Lung (tissue), 12 donors: ENCODE results near the gene ZBTB42. TPM values are rescaled to one million over a fixed set of nuclear protein-coding genes. Genes with fewer than 3 reads are reported as not detected.
A peak's percentile ranks its signal among the peaks of the same experiment; 100 is the strongest.

Experiments used
- ATAC-seq: fragments of 200-7000 bp; cut with Tn5 transposase; one replicate; pipeline ENCODE4 v1.9.1; 2020; ENCODE audit warnings: moderate number of reproducible peaks; ENCODE audit not compliant: insufficient read depth, low FRiP score
- DNase-seq, 3 donors: peaks; one replicate each; pipeline ENCODE4 v3.0.0-alpha.2; 2013 to 2017
- H3K27ac ChIP-seq, 2 donors: one replicate each; pipeline ENCODE4 v1.5.1; 2013; ENCODE audit warnings: mild to moderate bottlenecking in 2 of 2, moderate library complexity in 2 of 2, control low read depth in 1 of 2, inconsistent platforms in 1 of 2, low read depth in 1 of 2, low read length in 1 of 2
- H3K27me3 ChIP-seq, 3 donors: one replicate each; pipeline ENCODE4 v1.5.1; 2013; ENCODE audit warnings: low read length in 2 of 3; ENCODE audit not compliant: control insufficient read depth in 3 of 3, insufficient read depth in 3 of 3
- H3K36me3 ChIP-seq, 4 donors: one replicate each; pipeline ENCODE4 v1.5.1; 2013; ENCODE audit warnings: low read length in 4 of 4, mild to moderate bottlenecking in 1 of 4, moderate library complexity in 1 of 4; ENCODE audit not compliant: control insufficient read depth in 4 of 4, insufficient read depth in 4 of 4
- H3K4me1 ChIP-seq, 5 donors: one replicate each; pipeline ENCODE4 v1.5.1; 2013; ENCODE audit warnings: low read length in 5 of 5, mild to moderate bottlenecking in 2 of 5, moderate library complexity in 1 of 5; ENCODE audit not compliant: control insufficient read depth in 5 of 5, insufficient read depth in 5 of 5
- H3K4me3 ChIP-seq: one replicate; pipeline ENCODE4 v1.5.1; 2013; ENCODE audit warnings: mild to moderate bottlenecking, control low read depth, moderate library complexity
- H3K9ac ChIP-seq, 2 donors: one replicate each; pipeline ENCODE4 v1.5.1; 2013; ENCODE audit warnings: low read length in 2 of 2, control low read depth in 1 of 2; ENCODE audit not compliant: insufficient read depth in 1 of 2
- H3K9me3 ChIP-seq, 4 donors: one replicate each; pipeline ENCODE4 v1.5.1; 2013; ENCODE audit warnings: low read length in 3 of 4, mild to moderate bottlenecking in 1 of 4, moderate library complexity in 1 of 4; ENCODE audit not compliant: control insufficient read depth in 4 of 4, insufficient read depth in 3 of 4
- CTCF ChIP-seq: IDR thresholded peaks from 2 replicates; pipeline ENCODE4 v1.5.1; 2012; ENCODE audit warnings: mild to moderate bottlenecking; ENCODE audit errors: control extremely low read depth, extremely low read depth
- WGBS, 2 donors: extraction: QIAGEN DNeasy Blood & Tissue Kit; methylation state at CpG; one replicate each; pipeline ENCODE4 v1.1.7; 2013; 5-methylcytosine and 5-hydroxymethylcytosine counted together
- polyA plus RNA-seq, 2 donors: library from polyadenylated mRNA; stranded (reverse); fragments of 200-250 nt; gene quantifications; one replicate each; pipeline ENCODE4 v1.2.1, GENCODE V29; 2013
- total RNA-seq, 2 donors: library from RNA; depleted of rRNA in 1 of 2; stranded (reverse); fragments of >200 nt in 1 of 2; gene quantifications; one replicate each; pipeline ENCODE4 v1.2.1, GENCODE V29; 2014 to 2021
- donor health status: control.
- donor health status: control.
- donor health status: Bipolar disorder and iron deficiency.
- donor health status: healthy.
- donor health status: DM: yes; HTN: yes; CAD: no.

ZBTB42 gene
- total and polyA plus RNA-seq, 4 donors, result 10.2 to 18.6 (median 11.7) TPM

GRCh38 chr14:104826189-104826860, 25.4 kb downstream of the ZBTB42 start:
- ATAC-seq, result peak; percentile 94
- Histone ChIP-seq H3K9me3 (no peaks in the 10 kb centered on the region), H3K4me1 (peaks cover 0 to 12% (median 8%) of the 10 kb centered on the region in 5 donors), H3K27ac (peak overlapping the region in 1 of 2 donors; percentile 48), H3K9ac (peak overlapping the region in 1 of 2 donors; percentile 13), H3K4me3 (peak overlapping the region; percentile 45), H3K36me3 (no peaks in the 10 kb centered on the region), H3K27me3 (peaks cover 0 to 7% (median 0%) of the 10 kb centered on the region in 3 donors)
- WGBS, 2 donors, result 1 to 2% methylated on average over 15 to 54 of the region's 54 CpGs
- TF ChIP-seq CTCF, result peak; percentile 76
- peak; percentile 86 to 93 (median 86) for DNase-seq

DNA sequence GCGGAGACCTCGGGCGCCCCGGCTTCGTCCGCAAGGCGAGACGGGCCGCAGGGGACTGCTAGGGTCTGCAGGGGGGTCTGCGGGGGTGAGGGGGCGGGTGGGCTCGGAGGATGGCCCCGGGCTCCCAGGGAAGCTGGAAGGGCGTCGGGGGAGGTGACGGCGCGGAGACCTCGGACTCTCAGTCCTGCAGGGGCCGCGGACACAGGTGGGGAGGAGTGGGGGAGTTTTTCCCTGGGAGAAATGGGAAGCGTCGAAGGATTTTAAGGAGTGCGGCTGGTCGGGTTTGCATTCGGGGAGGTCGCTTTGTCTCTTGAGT, 25.9 kb downstream of the ZBTB42 start:
- ATAC-seq (no peak), DNase-seq (peak in 1 of 3 donors; percentile 24)
- Histone ChIP-seq H3K4me3 (no peak overlapping the region), H3K27me3 (peaks cover 0 to 7% (median 0%) of the 10 kb centered on the region in 3 donors), H3K4me1 (peaks cover 0 to 12% (median 8%) of the 10 kb centered on the region in 5 donors), H3K36me3 (no peaks in the 10 kb centered on the region), H3K9ac (no peak overlapping the region), H3K27ac (no peak overlapping the region), H3K9me3 (no peaks in the 10 kb centered on the region)
- 1% methylated on average over 27 of the region's 27 CpGs for WGBS, 2 donors
- no peak for TF ChIP-seq CTCF

DNA sequence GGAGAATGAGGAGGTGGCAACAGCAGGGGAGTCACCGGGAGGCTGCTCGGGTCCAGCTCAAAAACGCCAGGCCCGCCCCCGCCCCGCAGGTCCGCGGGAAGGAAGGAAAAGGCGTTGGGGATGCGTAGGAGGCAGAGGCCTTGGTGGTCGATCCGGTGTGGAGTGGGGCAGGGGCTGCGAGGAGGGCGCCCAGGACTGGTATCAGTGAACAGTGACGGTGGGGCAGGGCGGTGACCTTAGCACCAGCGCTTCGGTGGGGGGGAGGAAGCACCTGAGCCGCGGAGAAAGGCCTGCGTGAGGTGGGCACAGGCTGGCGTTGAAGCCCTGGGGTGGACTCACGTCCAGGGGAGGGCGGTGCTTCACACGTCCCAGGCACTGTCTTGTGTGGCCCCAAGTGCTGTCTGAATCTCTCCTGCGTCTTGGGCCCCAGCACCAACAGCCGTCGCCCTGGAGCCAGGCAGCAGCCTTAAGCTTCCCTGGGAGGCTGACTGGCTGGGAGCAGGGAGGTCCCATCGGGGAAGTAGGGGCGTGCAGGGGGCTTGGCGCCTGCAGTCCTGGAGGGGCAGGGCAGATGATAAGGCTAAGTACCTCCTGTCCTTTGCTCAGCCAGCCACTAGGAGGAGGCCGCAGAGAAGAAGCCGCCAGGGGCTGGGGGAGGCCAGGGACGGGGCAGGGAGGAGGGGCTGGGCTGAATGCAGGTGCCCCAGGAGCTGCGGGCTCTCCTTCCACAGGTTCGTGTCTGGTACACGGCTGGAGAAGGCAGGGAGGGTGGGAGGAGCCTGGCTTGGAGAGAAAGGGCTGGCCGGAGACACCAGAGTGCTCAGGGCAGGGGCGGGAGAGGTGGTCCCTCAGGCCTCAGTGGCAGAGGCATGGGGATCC, 26.5 kb downstream of the ZBTB42 start:
- Histone ChIP-seq H3K36me3 (no peaks in the 10 kb centered on the region), H3K9me3 (no peaks in the 10 kb centered on the region), H3K4me1 (peaks cover 0 to 12% (median 8%) of the 10 kb centered on the region in 5 donors), H3K27me3 (peaks cover 0 to 7% (median 0%) of the 10 kb centered on the region in 3 donors), H3K27ac (no peak overlapping the region), H3K4me3 (no peak overlapping the region), H3K9ac (peak overlapping the region in 1 of 2 donors; percentile 32)
- DNase-seq (peak; percentile 56 to 71 (median 64)), ATAC-seq (peak; percentile 13)
- no peak for TF ChIP-seq CTCF
- 7 to 10% methylated on average over 37 to 39 of the region's 39 CpGs for WGBS, 2 donors
